H9 (cell line): ENCODE data around the gene RNF212. TPM values are rescaled to one million over a fixed set of nuclear protein-coding genes. Genes with fewer than 3 reads are reported as not detected.

ENCODE experiments used
- DNase-seq: peaks from one replicate; pipeline ENCODE4 v3.0.0-alpha.2; 2017
- H2AFZ ChIP-seq: one replicate; pipeline ENCODE4 v1.6.1; 2013; ENCODE audit warnings: mild to moderate bottlenecking, low read length, control low read depth, moderate library complexity
- H2AK5ac ChIP-seq: 2 replicates; pipeline ENCODE4 v1.6.1; 2013; ENCODE audit warnings: low read length, control low read depth, mixed read lengths; ENCODE audit not compliant: insufficient read length
- H2BK120ac ChIP-seq: one replicate; pipeline ENCODE4 v1.6.1; 2013; ENCODE audit warnings: low read depth, mild to moderate bottlenecking, low read length, control low read depth, inconsistent platforms; ENCODE audit not compliant: poor library complexity, severe bottlenecking
- H2BK12ac ChIP-seq: 2 replicates; pipeline ENCODE4 v1.6.1; 2013; ENCODE audit warnings: low read length, control low read depth, mixed read lengths, low read depth; ENCODE audit not compliant: insufficient read length
- H2BK15ac ChIP-seq: 2 replicates; pipeline ENCODE4 v1.6.1; 2013; ENCODE audit warnings: low read depth, low read length, control low read depth
- H2BK20ac ChIP-seq: one replicate; pipeline ENCODE4 v1.6.1; 2013; ENCODE audit warnings: low read depth, mild to moderate bottlenecking, low read length, control low read depth, inconsistent platforms; ENCODE audit not compliant: poor library complexity, severe bottlenecking
- H2BK5ac ChIP-seq: 2 replicates; pipeline ENCODE4 v1.6.1; 2013; ENCODE audit warnings: low read length, control low read depth, mixed read lengths; ENCODE audit not compliant: insufficient read length
- H3K14ac ChIP-seq: 2 replicates; pipeline ENCODE4 v1.6.1; 2013; ENCODE audit warnings: low read length, control low read depth; ENCODE audit not compliant: insufficient read depth
- H3K18ac ChIP-seq: 2 replicates; pipeline ENCODE4 v1.6.1; 2013; ENCODE audit warnings: low read depth, mild to moderate bottlenecking, mixed read lengths, low read length, control low read depth; ENCODE audit not compliant: insufficient read length
- H3K23ac ChIP-seq: 2 replicates; pipeline ENCODE4 v1.6.1; 2013; ENCODE audit warnings: low read length, control low read depth, mixed read lengths, low read depth; ENCODE audit not compliant: insufficient read length
- H3K23me2 ChIP-seq: 2 replicates; pipeline ENCODE4 v1.6.1; 2013; ENCODE audit warnings: low read depth, mild to moderate bottlenecking, mixed read lengths, low read length, control low read depth; ENCODE audit not compliant: insufficient read length, poor library complexity, severe bottlenecking
- H3K27ac ChIP-seq: 2 replicates; pipeline ENCODE4 v1.5.1; 2013; ENCODE audit warnings: low read length, control low read depth, mixed read lengths, low read depth; ENCODE audit not compliant: insufficient read length
- H3K27me3 ChIP-seq: 2 replicates; pipeline ENCODE4 v1.6.1; 2013; ENCODE audit warnings: low read length, control low read depth, inconsistent platforms; ENCODE audit not compliant: insufficient read depth
- H3K4ac ChIP-seq: 2 replicates; pipeline ENCODE4 v1.6.1; 2013; ENCODE audit warnings: low read depth, mild to moderate bottlenecking, control low read depth, inconsistent platforms, low read length, moderate library complexity
- H3K4me1 ChIP-seq: 2 replicates; pipeline ENCODE4 v1.6.1; 2013; ENCODE audit warnings: low read length, control low read depth, inconsistent platforms; ENCODE audit not compliant: insufficient read depth
- H3K4me2 ChIP-seq: 2 replicates; pipeline ENCODE4 v1.6.1; 2013; ENCODE audit warnings: low read length, control low read depth, mixed read lengths; ENCODE audit not compliant: insufficient read length, insufficient read depth
- H3K56ac ChIP-seq: 2 replicates; pipeline ENCODE4 v1.6.1; 2013; ENCODE audit warnings: low read depth, mild to moderate bottlenecking, mixed read lengths, low read length, control low read depth; ENCODE audit not compliant: insufficient read length
- H3K79me1 ChIP-seq: 2 replicates; pipeline ENCODE4 v1.6.1; 2013; ENCODE audit warnings: low read depth, mild to moderate bottlenecking, moderate library complexity, low read length, control low read depth, inconsistent platforms; ENCODE audit not compliant: insufficient read depth, poor library complexity, severe bottlenecking
- H3K79me2 ChIP-seq: 2 replicates; pipeline ENCODE4 v1.6.1; 2013; ENCODE audit warnings: low read length, control low read depth, inconsistent platforms; ENCODE audit not compliant: insufficient read depth
- H3K9ac ChIP-seq: 2 replicates; pipeline ENCODE4 v1.6.1; 2013; ENCODE audit warnings: low read length, control low read depth, mixed read lengths; ENCODE audit not compliant: insufficient read length; ENCODE audit errors: extremely low read depth
- H3K9me3 ChIP-seq: one replicate; pipeline ENCODE4 v1.6.1; 2013; ENCODE audit warnings: low read depth, low read length, inconsistent platforms; ENCODE audit not compliant: control insufficient read depth
- H3T11ph ChIP-seq: one replicate; pipeline ENCODE4 v1.6.1; 2013; ENCODE audit warnings: mild to moderate bottlenecking, low read length, control low read depth, inconsistent platforms
- H4K20me1 ChIP-seq: one replicate; pipeline ENCODE4 v1.6.1; 2013; ENCODE audit not compliant: control insufficient read depth, insufficient read length, insufficient read depth
- H4K5ac ChIP-seq: 2 replicates; pipeline ENCODE4 v1.6.1; 2013; ENCODE audit warnings: low read depth, mild to moderate bottlenecking, mixed read lengths, low read length, control low read depth; ENCODE audit not compliant: insufficient read length
- H4K8ac ChIP-seq: replicated peaks from 2 replicates; pipeline ENCODE4 v1.6.1; 2013; ENCODE audit warnings: low read length, control low read depth, mixed read lengths, low read depth; ENCODE audit not compliant: insufficient read length
- H4K91ac ChIP-seq: 2 replicates; pipeline ENCODE4 v1.6.1; 2013; ENCODE audit warnings: low read depth, mild to moderate bottlenecking, moderate library complexity, mixed read lengths, low read length, control low read depth; ENCODE audit not compliant: insufficient read length
- H3K27ac Mint-ChIP-seq, 3 experiments: 2 replicates in 2 of 3; 3 replicates in 1 of 3; pipeline ENCODE4 v1.8.0; 2020 to 2021; ENCODE audit warnings: mixed read lengths in 3 of 3, mild to moderate bottlenecking in 1 of 3, moderate library complexity in 1 of 3
- H3K27me3 Mint-ChIP-seq: 2 replicates; pipeline ENCODE4 v1.8.0; 2021; ENCODE audit warnings: low read depth, mild to moderate bottlenecking, moderate library complexity, mixed read lengths
- H3K36me3 Mint-ChIP-seq, 3 experiments: 2 replicates in 2 of 3; 3 replicates in 1 of 3; pipeline ENCODE4 v1.8.0; 2020 to 2021; ENCODE audit warnings: low read depth in 3 of 3, mixed read lengths in 3 of 3; ENCODE audit not compliant: insufficient read depth in 1 of 3
- H3K4me1 Mint-ChIP-seq, 2 experiments: 2 replicates each; pipeline ENCODE4 v1.8.0; 2020; ENCODE audit warnings: mixed read lengths in 2 of 2
- H3K4me3 Mint-ChIP-seq, 2 experiments: 2 replicates in 1 of 2; 3 replicates in 1 of 2; pipeline ENCODE4 v1.8.0; 2020 to 2021; ENCODE audit warnings: mild to moderate bottlenecking in 2 of 2, mixed read lengths in 2 of 2, moderate library complexity in 1 of 2
- H3K9me3 Mint-ChIP-seq, 2 experiments: 2 replicates in 1 of 2; 3 replicates in 1 of 2; pipeline ENCODE4 v1.8.0; 2020; ENCODE audit warnings: mild to moderate bottlenecking in 2 of 2, mixed read lengths in 2 of 2, moderate library complexity in 1 of 2
- WGBS: extraction: QIAGEN DNeasy Blood & Tissue Kit; methylation state at CpG from one replicate; pipeline ENCODE4 v1.1.7; 2013; ENCODE audit warnings: missing lambda C conversion rate, low lambda C conversion rate, mixed read lengths; ENCODE audit not compliant: insufficient read length; ENCODE audit errors: extremely low coverage; 5-methylcytosine and 5-hydroxymethylcytosine counted together
- total RNA-seq: library from RNA; stranded (reverse); gene quantifications from 2 replicates; pipeline ENCODE4 v1.2.1, GENCODE V29; 2021
- TF ChIP-seq, protein P1 (sequence below): fragments of 200-600 bp; sonication (generic); conservative IDR thresholded peaks from 3 replicates; pipeline ENCODE4 v1.8.0; 2021; ENCODE audit warnings: antibody characterized with exemption, mild to moderate bottlenecking

RNF212 gene
- total RNA-seq, 1 experiment from 2014 or later, result 3.0 TPM

DNA sequence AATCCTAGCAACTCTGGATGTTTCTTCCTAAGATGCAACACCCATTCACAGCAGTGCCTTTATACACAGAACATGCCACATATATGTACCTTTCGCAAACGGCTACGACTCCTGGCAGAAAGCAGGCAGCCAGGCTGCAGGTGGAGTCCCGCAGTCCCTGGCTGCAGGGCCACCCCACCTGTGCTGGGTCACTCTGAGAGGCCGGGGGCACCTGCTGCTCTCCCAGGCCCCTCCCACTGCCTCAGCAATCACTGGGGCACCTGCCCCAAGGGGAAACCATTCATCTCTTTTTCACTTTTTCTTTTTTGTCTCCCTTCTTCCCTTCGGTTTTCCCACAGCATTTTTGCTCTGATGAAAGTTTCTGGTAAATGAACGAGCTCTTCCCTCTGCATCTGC, 28.0 kb downstream of the RNF212 start:
- H2BK120ac ChIP-seq, result no peak overlapping the region
- no CpG with 5 or more reads among the region's 7 CpGs for WGBS
- H3K18ac ChIP-seq, result no peak overlapping the region
- H4K91ac ChIP-seq, result no peak overlapping the region
- peaks cover 53% of the 10 kb centered on the region for H3K27me3 Mint-ChIP-seq
- H4K5ac ChIP-seq, result no peak overlapping the region
- no peaks in the 10 kb centered on the region for H3K4me1 ChIP-seq
- H3K79me1 ChIP-seq, result no peaks in the 10 kb centered on the region
- no peak overlapping the region for H3K9ac ChIP-seq
- H2BK15ac ChIP-seq, result no peak overlapping the region
- no peak overlapping the region for H3K14ac ChIP-seq
- H2BK5ac ChIP-seq, result no peak overlapping the region
- TF ChIP-seq, protein P1, sequence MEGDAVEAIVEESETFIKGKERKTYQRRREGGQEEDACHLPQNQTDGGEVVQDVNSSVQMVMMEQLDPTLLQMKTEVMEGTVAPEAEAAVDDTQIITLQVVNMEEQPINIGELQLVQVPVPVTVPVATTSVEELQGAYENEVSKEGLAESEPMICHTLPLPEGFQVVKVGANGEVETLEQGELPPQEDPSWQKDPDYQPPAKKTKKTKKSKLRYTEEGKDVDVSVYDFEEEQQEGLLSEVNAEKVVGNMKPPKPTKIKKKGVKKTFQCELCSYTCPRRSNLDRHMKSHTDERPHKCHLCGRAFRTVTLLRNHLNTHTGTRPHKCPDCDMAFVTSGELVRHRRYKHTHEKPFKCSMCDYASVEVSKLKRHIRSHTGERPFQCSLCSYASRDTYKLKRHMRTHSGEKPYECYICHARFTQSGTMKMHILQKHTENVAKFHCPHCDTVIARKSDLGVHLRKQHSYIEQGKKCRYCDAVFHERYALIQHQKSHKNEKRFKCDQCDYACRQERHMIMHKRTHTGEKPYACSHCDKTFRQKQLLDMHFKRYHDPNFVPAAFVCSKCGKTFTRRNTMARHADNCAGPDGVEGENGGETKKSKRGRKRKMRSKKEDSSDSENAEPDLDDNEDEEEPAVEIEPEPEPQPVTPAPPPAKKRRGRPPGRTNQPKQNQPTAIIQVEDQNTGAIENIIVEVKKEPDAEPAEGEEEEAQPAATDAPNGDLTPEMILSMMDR, result no peak
- no peak overlapping the region for H3K4me3 Mint-ChIP-seq
- H3K4ac ChIP-seq, result no peak overlapping the region
- H3K23me2 ChIP-seq, result no peaks in the 10 kb centered on the region
- H3K56ac ChIP-seq, result no peak overlapping the region
- H2AK5ac ChIP-seq, result no peak overlapping the region
- no peaks in the 10 kb centered on the region for H3K9me3 ChIP-seq
- no peaks in the 10 kb centered on the region for H4K20me1 ChIP-seq
- H3K27me3 ChIP-seq, result no peaks in the 10 kb centered on the region
- no peak overlapping the region for H3K4me2 ChIP-seq
- H3K79me2 ChIP-seq, result no peaks in the 10 kb centered on the region
- peaks cover 0 to 14% (median 7%) of the 10 kb centered on the region in 3 experiments; a peak in 6 of 7 replicates for H3K36me3 Mint-ChIP-seq
- no peak overlapping the region for H3T11ph ChIP-seq
- no peak overlapping the region for H4K8ac ChIP-seq
- no peak overlapping the region for H2BK12ac ChIP-seq
- no peak overlapping the region for H3K27ac Mint-ChIP-seq
- no peak overlapping the region for H2BK20ac ChIP-seq
- H2AFZ ChIP-seq, result no peak overlapping the region
- DNase-seq, result no peak
- H3K9me3 Mint-ChIP-seq, result peaks cover 20 to 23% of the 10 kb centered on the region in 2 experiments
- no peak overlapping the region for H3K23ac ChIP-seq
- H3K27ac ChIP-seq, result no peak overlapping the region
- peaks cover 4 to 5% of the 10 kb centered on the region in 2 experiments; a peak in 2 of 4 replicates for H3K4me1 Mint-ChIP-seq
